HEK293T (cell line): ENCODE measurements around the gene APOBEC3C.

Experiments
- BHLHE40 ChIP-seq: fragments of 450-650 bp; IDR thresholded peaks from 2 replicates; pipeline ENCODE4 v1.6.1; 2016; ENCODE audit warnings: mild to moderate bottlenecking, moderate library complexity, borderline replicate concordance
- CTBP1 ChIP-seq: fragments of 450-650 bp; IDR thresholded peaks from 2 replicates; pipeline ENCODE4 v1.6.1; 2016; ENCODE audit warnings: borderline replicate concordance
- ELF4 ChIP-seq: fragments of 450-650 bp; IDR thresholded peaks from 2 replicates; pipeline ENCODE4 v1.6.1; 2017; ENCODE audit warnings: antibody characterized with exemption
- FOXM1 ChIP-seq: fragments of 450-650 bp; IDR thresholded peaks from 2 replicates; pipeline ENCODE4 v1.6.1; 2017; ENCODE audit warnings: mild to moderate bottlenecking, borderline replicate concordance
- HDGF ChIP-seq: fragments of 450-650 bp; IDR thresholded peaks from 2 replicates; pipeline ENCODE4 v1.6.1; 2017; ENCODE audit warnings: antibody characterized with exemption, borderline replicate concordance
- SP1 ChIP-seq: fragments of 450-650 bp; IDR thresholded peaks from 2 replicates; pipeline ENCODE4 v1.6.1; 2017
- SUZ12 ChIP-seq: fragments of 450-650 bp; IDR thresholded peaks from 2 replicates; pipeline ENCODE4 v1.6.1; 2016; ENCODE audit warnings: mild to moderate bottlenecking
- TARDBP ChIP-seq: fragments of 450-650 bp; IDR thresholded peaks from 2 replicates; pipeline ENCODE4 v1.6.1; 2016
- ZNF384 ChIP-seq: fragments of 450-650 bp; IDR thresholded peaks from 2 replicates; pipeline ENCODE4 v1.6.1; 2016

DNA sequence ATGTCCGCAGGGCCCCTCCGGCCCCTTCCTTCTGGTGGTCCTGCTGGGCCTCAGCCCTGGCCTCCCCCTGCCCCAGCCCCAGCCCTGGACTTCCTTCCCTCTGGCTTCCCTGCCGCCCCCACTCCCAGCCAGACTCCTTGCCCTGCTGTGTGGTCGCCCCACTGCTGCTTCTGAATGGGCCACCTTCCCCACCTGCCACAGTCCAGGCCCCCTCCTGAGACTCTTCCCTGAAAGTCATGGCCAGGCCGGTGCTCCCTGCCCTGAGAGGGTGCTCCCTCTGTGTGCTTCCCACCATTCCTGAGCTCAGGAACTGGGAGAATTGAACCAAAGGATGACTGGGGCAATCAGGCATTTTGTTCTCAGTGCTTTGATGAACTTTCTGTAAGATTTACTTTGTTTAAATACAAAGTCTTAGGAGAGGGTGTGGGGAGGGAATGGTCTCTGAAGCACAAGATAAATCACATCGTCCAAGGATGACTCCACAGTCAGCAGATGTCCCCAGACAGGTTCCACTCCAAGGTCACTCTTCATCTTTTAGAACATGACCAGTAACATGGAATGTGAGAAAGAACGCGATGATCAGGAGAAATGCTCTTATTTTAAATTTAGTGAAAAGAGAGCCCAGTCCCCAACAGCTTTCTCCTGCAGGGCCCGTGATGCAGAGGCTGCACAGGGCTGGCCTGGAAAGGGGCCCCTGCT lies 7.6 kb downstream of the APOBEC3C start:
- TF ChIP-seq ELF4 (no peak), BHLHE40 (no peak), SP1 (no peak), CTBP1 (no peak), TARDBP (no peak), ZNF384 (no peak), FOXM1 (no peak), SUZ12 (no peak), HDGF (no peak)
